NCI-H526 treated with DMSO at 0.1 percent for 48 hours (cell line): ENCODE results near the gene DMWD.

Experiments
- DNase-seq: peaks from one replicate; lab custom pipeline; 2025; lab: John Stamatoyannopoulos, UW

The DMWD gene

GRCh38 chr19:45792470-45793177 is at the start of gene DMWD:
Gene DMWD (minus strand): TSS chr19:45792845. CDS start chr19:45792756, 89 bp downstream.
- DNase-seq, result peak; percentile 95

GRCh38 chr19:45842198-45842597 is 49.6 kb upstream of the DMWD start:
- no peak for DNase-seq

GRCh38 chr19:45834970-45835369 is 42.3 kb upstream of the DMWD start:
- DNase-seq, result no peak

GRCh38 chr19:45828945-45829344 is 36.3 kb upstream of the DMWD start:
- no peak for DNase-seq

GRCh38 chr19:45828523-45828922 is 35.9 kb upstream of the DMWD start:
- no peak for DNase-seq

GRCh38 chr19:45827459-45828093 is 34.9 kb upstream of the DMWD start:
- DNase-seq, result no peak

GRCh38 chr19:45826934-45827333 is 34.3 kb upstream of the DMWD start:
- DNase-seq, result no peak

GRCh38 chr19:45825917-45826893 is 33.6 kb upstream of the DMWD start:
- no peak for DNase-seq

GRCh38 chr19:45825263-45825605 is 32.6 kb upstream of the DMWD start:
- DNase-seq, result no peak

- DNase-seq, result no peak
Observed at GRCh38 chr19:45824531-45825262, 32.1 kb upstream of the DMWD start.

GRCh38 chr19:45824041-45824471 is 31.4 kb upstream of the DMWD start:
- DNase-seq, result no peak

GRCh38 chr19:45823182-45823581 is 30.5 kb upstream of the DMWD start:
- no peak for DNase-seq

GRCh38 chr19:45822716-45823115 is 30.1 kb upstream of the DMWD start:
- DNase-seq, result no peak

GRCh38 chr19:45821570-45821969 is 28.9 kb upstream of the DMWD start:
- no peak for DNase-seq

GRCh38 chr19:45821103-45821521 is 28.5 kb upstream of the DMWD start:
- no peak for DNase-seq

GRCh38 chr19:45820413-45821102 is 27.9 kb upstream of the DMWD start:
- DNase-seq, result no peak

- DNase-seq, result no peak
Observed at GRCh38 chr19:45819769-45820168, 27.1 kb upstream of the DMWD start.

- DNase-seq, result no peak
Observed at GRCh38 chr19:45817725-45818301, 25.2 kb upstream of the DMWD start.

GRCh38 chr19:45817010-45817724 is 24.5 kb upstream of the DMWD start:
- DNase-seq, result peak; percentile 68
